ENCODE data around the gene GMCL2.

The GMCL2 gene

GRCh38 chr5:178222292-178222691 lies 35.1 kb upstream of the GMCL2 start:
- no peak for DNase-seq (ENCODE audit: low read depth in 3 of 3)

- no peak for DNase-seq (ENCODE audit: low read depth in 3 of 3)
Measured at GRCh38 chr5:178221853-178222252, 34.7 kb upstream of the GMCL2 start.

GRCh38 chr5:178221282-178221681 lies 34.1 kb upstream of the GMCL2 start:
- no peak for DNase-seq (ENCODE audit: low read depth in 3 of 3)

- no peak for DNase-seq (ENCODE audit: low read depth in 3 of 3)
Measured at GRCh38 chr5:178218827-178219226, 31.7 kb upstream of the GMCL2 start.

- DNase-seq (ENCODE audit: low read depth in 3 of 3): no peak
Measured at GRCh38 chr5:178218237-178218776, 31.1 kb upstream of the GMCL2 start.

GRCh38 chr5:178216779-178217178 lies 29.6 kb upstream of the GMCL2 start:
- no peak for DNase-seq (ENCODE audit: low read depth in 3 of 3)

- DNase-seq (ENCODE audit: low read depth in 3 of 3): no peak
Measured at GRCh38 chr5:178216088-178216534, 28.9 kb upstream of the GMCL2 start.

GRCh38 chr5:178215280-178216002 lies 28.3 kb upstream of the GMCL2 start:
- DNase-seq (ENCODE audit: low read depth in 3 of 3): no peak

- DNase-seq (ENCODE audit: low read depth in 3 of 3): no peak
Measured at GRCh38 chr5:178214160-178214803, 27.1 kb upstream of the GMCL2 start.

- no peak for DNase-seq (ENCODE audit: low read depth in 3 of 3)
Measured at GRCh38 chr5:178213748-178214151, 26.6 kb upstream of the GMCL2 start.

- DNase-seq (ENCODE audit: low read depth in 3 of 3): no peak
Measured at GRCh38 chr5:178213003-178213461, 25.9 kb upstream of the GMCL2 start.

- DNase-seq (ENCODE audit: low read depth in 3 of 3): no peak
Measured at GRCh38 chr5:178212241-178213002, 25.3 kb upstream of the GMCL2 start.

GRCh38 chr5:178211095-178212048 lies 24.2 kb upstream of the GMCL2 start:
- no peak for DNase-seq (ENCODE audit: low read depth in 3 of 3)

GRCh38 chr5:178210686-178211085 lies 23.5 kb upstream of the GMCL2 start:
- no peak for DNase-seq (ENCODE audit: low read depth in 3 of 3)

GRCh38 chr5:178210073-178210535 lies 22.9 kb upstream of the GMCL2 start:
- no peak for DNase-seq (ENCODE audit: low read depth in 3 of 3)

GRCh38 chr5:178209334-178210072 lies 22.3 kb upstream of the GMCL2 start:
- no peak for DNase-seq (ENCODE audit: low read depth in 3 of 3)

GRCh38 chr5:178208540-178209227 lies 21.5 kb upstream of the GMCL2 start:
- DNase-seq (ENCODE audit: low read depth in 3 of 3): no peak

- DNase-seq (ENCODE audit: low read depth in 3 of 3): no peak
Measured at GRCh38 chr5:178207917-178208280, 20.7 kb upstream of the GMCL2 start.

GRCh38 chr5:178207183-178207916 lies 20.2 kb upstream of the GMCL2 start:
- no peak for DNase-seq (ENCODE audit: low read depth in 3 of 3)

All from stimulated activated CD4-positive, alpha-beta T cell treated with anti-CD3 and anti-CD28 coated beads, TNF-alpha, amount 100 ng/mL, for 48 hours (primary cell).